Prostate gland (tissue), 1 donor: ENCODE measurements around the gene CRKL.

ENCODE experiments used
- POLR2A ChIP-seq: fragments of 450-650 bp; IDR thresholded peaks from one replicate; pipeline ENCODE4 v1.6.1; 2016; ENCODE audit warnings: antibody characterized with exemption, mild to moderate bottlenecking
- POLR2AphosphoS5 ChIP-seq: sonication (generic); formaldehyde crosslinking; IDR thresholded peaks from one replicate; pipeline ENCODE4 v1.6.1; 2017; ENCODE audit warnings: antibody characterized with exemption

DNA sequence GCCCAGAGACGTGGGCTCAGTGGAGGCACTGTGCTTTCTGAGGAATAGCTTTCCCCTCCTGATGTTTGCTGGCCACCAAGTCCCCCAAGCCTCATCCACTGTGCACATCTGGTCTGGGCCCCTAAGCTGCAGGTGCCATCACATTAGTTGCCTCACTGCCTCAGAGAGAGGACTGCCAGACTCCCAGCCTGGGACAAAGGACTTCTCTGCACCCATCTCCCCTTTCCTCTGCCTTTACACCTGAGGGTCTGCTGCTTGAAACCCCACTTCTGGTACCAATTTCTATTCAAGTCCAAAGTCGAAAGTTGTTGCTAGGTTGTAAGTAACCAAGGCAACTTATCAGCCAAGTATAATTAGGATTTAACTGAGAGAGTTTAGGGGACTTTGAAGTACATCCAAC, 61.2 kb downstream of the CRKL start:
- TF ChIP-seq POLR2A (no peak), POLR2AphosphoS5 (no peak)
